HT-29 (cell line): Measurements from ENCODE around the gene MSI1. TPM values are rescaled to one million over a fixed set of nuclear protein-coding genes. Genes with fewer than 3 reads are reported as not detected.

ENCODE experiments used
- DNase-seq: peaks from one replicate; pipeline ENCODE4 v3.0.0-alpha.2; 2015; ENCODE audit warnings: low spot score
- total RNA-seq: library from RNA; depleted of rRNA; stranded (reverse); fragments of >200 nt; shearing (Covaris generic); gene quantifications from 2 replicates; pipeline ENCODE4 v1.2.3, GENCODE V29; 2014; rRNA removed

MSI1 gene
- total RNA-seq: not detected in 2 replicates

GRCh38 chr12:120368789-120369602 lies at the start of gene MSI1:
MSI1 (minus strand) TSS chr12:120369164; CDS start chr12:120369091, 73 bp downstream.
- DNase-seq: no peak

GRCh38 chr12:120417917-120418580 lies 49.1 kb upstream of the MSI1 start:
- no peak for DNase-seq

GRCh38 chr12:120416490-120417216 lies 47.7 kb upstream of the MSI1 start:
- no peak for DNase-seq

- DNase-seq: no peak
These were observed 45.1 kb upstream of the MSI1 start for GRCh38 chr12:120413901-120414695.

DNA sequence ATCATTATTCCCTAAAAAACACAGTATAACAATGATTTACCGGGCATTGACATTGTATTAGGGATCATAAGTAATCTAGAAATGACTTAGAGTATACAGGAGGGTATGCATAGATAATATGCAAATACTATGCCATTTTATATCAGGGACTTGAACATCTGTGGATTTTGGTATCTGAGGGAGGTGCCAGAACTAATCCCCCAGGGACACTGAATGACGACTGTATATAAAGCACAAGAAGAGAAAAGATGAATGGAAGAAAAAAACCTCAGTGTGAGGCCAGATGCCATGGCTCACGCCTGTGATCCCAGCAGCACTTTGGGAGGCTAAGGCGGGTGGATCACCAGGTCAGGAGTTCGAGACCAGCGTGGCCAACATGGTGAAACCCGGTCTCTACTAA lies 43.5 kb upstream of the MSI1 start:
- no peak for DNase-seq

DNA sequence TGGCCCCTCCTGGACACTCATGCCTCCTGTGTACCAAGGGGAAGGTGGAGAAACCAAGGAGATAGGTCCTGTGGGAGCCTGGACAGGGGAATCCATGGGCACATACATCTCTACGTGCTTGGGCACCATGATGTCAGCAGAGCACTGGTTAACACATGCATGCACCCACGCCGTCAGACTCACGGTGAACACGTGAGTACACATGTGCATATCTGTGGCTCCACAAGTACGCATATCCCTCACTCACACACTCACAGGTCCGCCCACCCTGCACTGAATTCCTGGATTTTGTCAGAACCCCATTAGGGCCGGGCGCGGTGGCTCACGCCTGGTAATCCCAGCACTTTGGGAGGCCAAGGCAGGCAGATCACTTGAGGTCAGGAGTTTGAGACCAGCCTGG lies 39.8 kb upstream of the MSI1 start:
- no peak for DNase-seq

DNA sequence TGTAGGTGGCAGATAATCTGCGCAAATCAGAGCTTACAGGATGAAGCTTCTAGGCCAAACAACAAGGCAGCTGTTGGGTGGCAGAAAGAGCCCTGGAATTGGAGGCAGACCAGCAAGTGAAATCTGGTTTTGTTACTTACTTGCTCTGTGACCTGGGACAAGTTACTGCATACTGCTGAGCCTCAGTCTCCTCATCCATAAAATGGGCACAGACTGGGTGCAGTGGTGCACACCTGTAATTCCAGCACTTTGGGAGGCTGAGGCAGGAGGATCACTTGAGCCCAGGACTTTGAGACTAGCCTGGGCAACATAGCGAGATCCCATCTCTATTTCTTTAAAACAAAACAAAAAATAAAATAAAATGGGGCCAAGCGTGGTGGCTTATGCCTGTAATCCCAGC lies 37.6 kb upstream of the MSI1 start:
- DNase-seq: no peak

GRCh38 chr12:120406069-120406468 lies 37.1 kb upstream of the MSI1 start:
- no peak for DNase-seq

DNA sequence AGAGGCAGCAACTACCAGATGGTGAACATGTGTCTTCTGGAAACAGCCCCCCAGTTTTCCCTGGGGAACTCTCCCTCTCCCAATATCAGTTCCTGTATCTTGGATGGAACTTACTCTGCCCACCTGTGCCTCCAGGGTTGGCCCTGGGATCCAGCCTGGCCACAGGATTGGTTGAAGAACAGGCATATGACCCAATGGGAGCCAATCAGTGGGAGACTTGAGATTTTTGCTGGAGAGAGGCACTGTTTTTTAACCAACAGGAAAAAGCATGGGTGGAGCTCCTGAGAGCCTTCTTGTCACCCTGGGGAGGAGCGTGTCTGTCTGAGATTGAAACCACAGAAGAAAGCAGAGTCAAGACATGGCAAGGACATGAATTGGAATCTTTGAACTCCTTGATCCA lies 35.3 kb upstream of the MSI1 start:
- no peak for DNase-seq

- no peak for DNase-seq
These were observed 34.9 kb upstream of the MSI1 start for GRCh38 chr12:120403869-120404268.

- no peak for DNase-seq
These were observed 33.3 kb upstream of the MSI1 start for GRCh38 chr12:120402217-120402616.

DNA sequence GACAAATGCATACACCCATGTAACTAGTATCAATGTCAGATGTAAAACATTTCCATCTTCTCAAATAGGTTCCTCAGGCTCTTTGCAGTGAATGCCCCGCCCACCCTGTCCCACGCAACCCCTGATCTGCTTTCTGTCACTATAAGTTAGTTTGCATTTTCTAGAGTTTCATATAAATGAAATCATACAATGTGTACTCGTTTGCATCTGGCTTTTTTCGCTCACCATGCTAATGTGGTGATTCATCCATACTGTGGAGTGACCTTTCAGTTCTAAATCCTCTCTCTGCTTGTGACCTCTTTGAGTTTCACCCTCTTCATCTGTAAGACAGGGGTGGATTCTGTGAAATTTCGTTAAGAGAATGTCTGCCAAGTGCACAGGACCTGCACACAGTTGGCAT lies 30.6 kb upstream of the MSI1 start:
- no peak for DNase-seq

GRCh38 chr12:120397824-120398540 lies 29.0 kb upstream of the MSI1 start:
- no peak for DNase-seq

DNA sequence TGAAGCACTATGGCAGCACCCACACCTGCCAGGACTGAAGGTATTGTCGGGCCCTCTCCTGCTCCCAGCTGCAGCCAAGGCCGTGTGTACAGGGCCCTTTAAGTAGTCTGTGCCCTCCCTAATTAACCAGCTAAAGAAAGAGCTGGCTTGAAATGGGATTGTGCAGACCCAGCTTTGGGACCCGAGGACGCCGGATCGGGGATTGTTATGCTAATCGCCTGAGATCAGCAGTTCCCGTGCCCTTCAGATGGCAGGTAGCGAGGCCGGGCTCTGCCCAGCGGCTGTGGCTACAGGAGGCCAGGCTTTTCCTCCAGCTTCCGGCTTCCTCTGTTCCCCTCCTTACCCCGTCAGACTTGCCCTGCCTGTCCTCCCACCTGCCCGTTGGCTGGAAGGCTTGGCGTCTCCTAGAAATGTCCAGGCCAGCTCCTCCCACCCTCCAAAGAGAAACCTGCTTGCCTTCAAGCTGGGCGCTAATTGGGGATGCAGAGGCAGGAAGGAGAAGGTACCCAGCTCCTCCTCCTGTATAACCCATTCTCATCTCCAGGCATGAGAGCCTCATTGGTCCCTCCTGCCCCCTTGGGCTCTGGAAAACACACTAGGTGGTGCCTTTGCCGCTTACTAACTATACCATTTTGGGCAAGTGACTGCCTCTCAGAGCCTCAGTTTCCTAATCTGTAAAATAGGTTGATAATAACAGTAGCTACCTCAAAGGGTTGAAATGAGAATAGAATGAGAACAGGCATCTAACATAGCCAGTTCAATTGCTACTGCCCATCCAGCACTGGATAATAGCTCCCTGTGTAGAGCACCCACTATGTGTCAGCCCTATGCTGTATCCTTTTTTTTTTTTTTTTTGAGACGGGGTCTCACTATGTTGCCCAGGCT lies 25.8 kb upstream of the MSI1 start:
- peak; percentile 88 for DNase-seq

- DNase-seq: no peak
These were observed 21.7 kb upstream of the MSI1 start for GRCh38 chr12:120390540-120391120.

DNA sequence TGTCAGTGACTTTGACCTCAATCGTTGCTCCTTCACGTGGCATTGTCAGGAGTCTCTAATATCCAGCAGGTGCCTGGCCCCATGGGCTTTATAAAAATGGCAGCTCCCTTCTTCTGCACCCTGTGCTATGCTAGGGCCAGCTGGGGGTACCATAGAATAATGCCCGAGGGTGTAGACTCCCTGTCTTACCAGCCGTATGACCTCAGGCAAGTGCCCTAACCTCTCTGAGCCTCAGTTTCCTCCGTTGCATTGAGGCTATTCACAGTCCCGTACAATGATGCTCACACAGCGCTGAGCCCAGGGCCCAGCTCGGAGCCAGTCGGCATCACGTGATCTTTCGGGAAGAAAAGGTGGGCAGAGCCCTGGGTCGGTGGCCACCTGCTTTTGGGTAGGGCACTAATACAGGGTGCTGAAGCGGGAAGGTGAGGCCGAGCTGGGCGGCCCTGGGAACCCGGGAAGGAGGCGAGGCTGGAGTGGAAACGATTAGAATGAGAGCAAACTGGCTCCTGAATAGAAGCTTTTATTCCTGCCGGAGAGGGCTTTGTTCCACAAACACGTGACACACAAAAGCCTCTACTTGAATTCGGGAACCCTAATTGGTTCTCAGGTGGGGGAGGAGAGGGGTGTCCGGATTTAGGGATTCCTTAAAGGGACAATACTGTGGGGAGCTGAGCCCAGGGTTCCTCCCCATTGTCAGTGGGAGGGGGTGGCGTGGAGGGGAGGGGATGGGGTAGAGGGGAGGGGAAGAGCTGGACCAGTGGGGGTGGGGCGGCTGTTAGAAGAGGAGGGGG lies 19.9 kb upstream of the MSI1 start:
- no peak for DNase-seq

DNA sequence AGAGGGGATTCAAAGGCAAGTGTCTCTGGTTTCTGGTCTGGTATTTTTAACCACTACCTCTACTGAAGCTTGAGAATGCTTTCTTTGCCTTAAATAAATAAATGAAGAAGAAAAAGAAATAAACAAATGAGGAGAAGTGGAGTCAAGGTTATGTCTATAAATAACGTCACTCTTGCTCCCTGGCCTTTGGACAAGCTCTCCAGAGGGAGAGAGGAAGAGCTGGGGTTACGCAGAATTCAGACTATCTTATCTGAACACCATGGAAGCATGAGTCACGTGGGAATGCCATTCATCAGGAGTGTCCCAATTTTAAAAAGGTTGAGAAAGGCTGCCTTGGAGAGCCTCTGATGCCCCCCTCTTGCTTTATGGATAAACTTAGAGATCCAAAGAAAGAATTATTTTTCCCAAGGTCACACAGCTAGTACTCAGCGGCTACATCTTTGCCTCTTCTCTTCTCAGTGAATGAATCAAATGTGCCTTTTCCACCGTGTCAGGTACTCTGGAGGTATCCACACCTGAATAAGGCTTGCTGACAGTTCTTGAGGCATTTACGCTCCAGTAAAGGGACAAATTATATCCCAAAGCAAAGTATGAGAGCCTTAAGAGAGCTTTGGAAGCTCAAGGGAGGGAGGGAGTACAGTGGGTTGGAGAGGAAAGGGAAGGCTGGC lies 12.9 kb upstream of the MSI1 start:
- no peak for DNase-seq

DNA sequence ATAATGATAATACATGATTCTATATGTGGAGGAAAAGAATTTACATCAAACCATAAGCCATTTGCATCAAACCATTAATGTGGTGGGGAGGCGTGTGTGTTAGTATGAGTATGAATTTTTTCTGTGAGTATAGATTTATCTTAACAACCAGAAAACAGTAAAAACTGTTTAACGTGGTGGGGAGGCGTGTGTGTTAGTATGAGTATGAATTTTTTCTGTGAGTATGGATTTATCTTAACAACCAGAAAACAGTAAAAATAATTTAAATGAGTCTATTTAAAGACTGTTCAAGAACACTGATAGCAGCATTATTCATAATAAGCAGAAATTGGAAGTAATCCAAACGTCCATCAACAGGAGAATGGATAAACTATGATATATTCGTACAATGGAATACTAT lies 9.1 kb upstream of the MSI1 start:
- DNase-seq: no peak
